HG03457 (cell line): ENCODE data around the gene ANGPTL2.

Experiments used
- ATAC-seq: cut with Tn5 transposase; IDR thresholded peaks from one replicate; pipeline ENCODE4 v1.9.1; 2021; ENCODE audit warnings: moderate number of reproducible peaks; ENCODE audit not compliant: unreplicated experiment

Gene ANGPTL2

GRCh38 chr9:127121628-127122175 lies 733 bp downstream of the ANGPTL2 start:
- ATAC-seq = no peak

- ATAC-seq = no peak
These were observed 3.1 kb downstream of the ANGPTL2 start for GRCh38 chr9:127119320-127119709.

DNA sequence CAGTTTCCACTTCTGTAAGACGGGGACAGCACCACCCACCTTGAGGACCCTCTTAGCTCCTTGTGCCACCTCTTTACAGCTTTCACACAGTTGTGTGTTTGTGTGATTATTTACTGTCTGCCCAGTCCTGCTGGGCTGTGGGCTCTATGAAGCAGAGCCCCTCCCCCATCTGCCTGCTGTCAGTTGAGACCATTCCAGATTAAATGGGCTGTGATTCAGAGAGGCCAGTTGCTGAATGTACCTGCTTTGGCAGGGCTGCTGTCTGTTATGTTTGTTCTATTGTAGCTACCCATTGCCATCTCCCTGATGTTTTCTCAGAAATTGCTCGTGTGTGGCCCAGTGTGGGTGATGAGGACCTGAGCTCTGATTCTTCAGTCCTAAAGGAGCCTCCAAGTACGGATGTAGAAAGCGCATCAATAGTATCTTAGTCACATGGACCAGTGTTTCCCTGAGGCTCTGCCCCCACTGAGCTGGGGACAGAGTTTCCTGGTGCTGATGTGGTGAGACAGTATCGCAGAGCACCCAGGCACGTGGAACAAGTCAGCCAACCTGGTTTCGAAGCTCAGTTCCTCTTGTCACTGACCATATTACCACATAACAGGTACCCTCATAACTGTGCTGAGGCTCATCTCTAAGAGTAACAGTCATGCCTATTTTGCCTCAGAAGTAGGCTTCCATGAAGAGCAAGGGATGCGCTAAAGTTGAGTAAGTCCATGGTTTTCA lies 3.7 kb downstream of the ANGPTL2 start:
- no peak for ATAC-seq

GRCh38 chr9:127117801-127118200 lies 4.6 kb downstream of the ANGPTL2 start:
- ATAC-seq = no peak

DNA sequence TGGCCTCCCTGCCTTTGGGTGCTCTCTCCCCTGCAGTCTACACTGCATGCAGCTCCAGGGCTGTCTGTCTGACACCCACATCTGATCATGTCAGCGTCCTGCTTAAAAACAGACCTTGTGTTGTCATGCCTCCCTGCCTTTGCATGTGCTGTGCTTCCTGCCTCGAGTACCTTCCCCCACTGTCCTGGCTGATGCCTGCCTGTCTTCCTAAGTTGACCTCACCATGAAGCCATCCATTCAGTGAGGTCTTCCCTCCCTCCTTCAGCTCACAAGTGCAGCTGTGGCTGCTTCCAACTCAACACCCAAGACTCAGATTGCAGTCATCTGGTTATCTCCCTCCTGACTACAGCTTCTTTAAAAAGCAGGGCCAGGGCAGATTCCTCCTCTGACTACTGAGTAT lies 5.5 kb downstream of the ANGPTL2 start:
- ATAC-seq = no peak

GRCh38 chr9:127116088-127116726 lies 6.2 kb downstream of the ANGPTL2 start:
- ATAC-seq = no peak

DNA sequence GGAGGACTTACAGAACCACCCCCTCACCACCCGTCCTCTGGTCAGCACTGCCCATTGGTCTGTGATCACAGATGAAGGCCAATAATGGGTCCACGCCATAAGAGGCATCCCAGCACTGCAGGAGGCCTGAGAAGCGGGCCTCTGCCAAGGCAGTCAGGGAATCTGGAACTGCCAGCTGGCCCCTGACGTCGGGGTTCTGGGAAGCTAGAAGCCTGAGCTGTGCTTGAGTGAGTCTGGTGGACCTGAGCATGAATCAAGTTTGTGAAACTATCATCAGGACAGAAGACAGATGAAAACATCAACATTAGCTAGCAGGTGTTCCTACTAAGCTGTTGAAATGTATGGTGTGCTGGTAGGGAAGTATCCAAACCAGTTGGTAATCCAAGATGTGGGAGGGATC lies 7.8 kb downstream of the ANGPTL2 start:
- ATAC-seq = no peak

DNA sequence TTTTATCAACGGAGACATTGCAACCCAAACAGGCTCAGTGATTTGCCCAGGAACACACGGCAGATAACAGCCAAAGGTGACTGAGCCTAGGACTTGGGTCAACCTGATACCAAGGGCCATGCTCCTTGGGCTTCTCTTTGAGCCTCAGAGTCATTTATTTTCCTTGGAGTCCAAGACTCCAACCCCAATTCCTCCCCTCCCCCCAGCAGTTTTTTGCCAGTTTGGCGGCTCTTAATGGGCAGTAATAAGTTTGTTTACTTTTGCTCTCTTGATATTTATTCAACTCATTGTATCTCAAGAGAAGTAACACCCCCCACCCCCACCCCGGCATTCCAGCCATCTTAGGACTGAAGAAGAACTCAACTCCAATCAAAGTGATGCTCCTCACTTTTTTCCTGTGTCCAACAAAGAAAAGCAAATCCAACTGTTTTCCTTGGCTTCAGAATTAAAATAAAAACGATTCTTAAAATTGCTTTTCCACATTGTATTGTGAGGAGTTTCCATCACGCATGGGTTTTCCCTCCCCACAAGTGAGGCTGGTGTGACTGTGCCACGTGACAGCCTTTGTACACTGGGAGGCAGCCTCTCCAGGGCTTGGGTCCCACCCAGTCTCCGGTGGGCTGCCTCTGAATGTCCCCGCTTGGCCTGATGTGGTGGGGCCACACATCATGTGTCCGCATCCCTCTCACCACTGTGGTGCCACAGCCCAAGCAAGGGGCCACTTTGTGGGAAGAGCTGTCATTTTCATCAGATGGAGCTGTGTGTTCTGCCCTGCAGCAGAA lies 9.1 kb downstream of the ANGPTL2 start:
- ATAC-seq = no peak

- no peak for ATAC-seq
These were observed 9.7 kb downstream of the ANGPTL2 start for GRCh38 chr9:127112735-127113161.

DNA sequence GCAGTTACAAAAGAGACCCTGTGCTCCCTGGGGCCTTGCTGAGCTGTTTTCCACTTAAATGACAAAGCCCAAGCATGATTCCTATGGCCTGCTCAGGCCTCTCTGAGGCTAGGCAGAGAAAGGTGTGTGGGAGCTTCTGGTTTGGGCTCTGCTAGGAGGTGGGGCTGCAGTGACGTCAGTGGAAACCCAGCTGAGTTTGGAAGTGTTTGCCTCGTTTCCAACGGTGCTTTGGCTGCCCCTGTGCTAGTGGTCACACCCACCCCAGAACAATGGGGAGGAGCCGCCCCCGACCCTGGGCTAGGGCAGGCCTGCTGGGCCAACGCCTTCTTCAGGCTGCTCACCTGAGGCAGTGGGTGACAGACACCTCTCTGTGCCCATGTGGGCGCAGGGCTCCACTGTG lies 10.4 kb downstream of the ANGPTL2 start:
- no peak for ATAC-seq

- ATAC-seq = no peak
These were observed 13.2 kb downstream of the ANGPTL2 start for GRCh38 chr9:127109212-127109711.

GRCh38 chr9:127107929-127108876 lies 14.2 kb downstream of the ANGPTL2 start:
- ATAC-seq = no peak

DNA sequence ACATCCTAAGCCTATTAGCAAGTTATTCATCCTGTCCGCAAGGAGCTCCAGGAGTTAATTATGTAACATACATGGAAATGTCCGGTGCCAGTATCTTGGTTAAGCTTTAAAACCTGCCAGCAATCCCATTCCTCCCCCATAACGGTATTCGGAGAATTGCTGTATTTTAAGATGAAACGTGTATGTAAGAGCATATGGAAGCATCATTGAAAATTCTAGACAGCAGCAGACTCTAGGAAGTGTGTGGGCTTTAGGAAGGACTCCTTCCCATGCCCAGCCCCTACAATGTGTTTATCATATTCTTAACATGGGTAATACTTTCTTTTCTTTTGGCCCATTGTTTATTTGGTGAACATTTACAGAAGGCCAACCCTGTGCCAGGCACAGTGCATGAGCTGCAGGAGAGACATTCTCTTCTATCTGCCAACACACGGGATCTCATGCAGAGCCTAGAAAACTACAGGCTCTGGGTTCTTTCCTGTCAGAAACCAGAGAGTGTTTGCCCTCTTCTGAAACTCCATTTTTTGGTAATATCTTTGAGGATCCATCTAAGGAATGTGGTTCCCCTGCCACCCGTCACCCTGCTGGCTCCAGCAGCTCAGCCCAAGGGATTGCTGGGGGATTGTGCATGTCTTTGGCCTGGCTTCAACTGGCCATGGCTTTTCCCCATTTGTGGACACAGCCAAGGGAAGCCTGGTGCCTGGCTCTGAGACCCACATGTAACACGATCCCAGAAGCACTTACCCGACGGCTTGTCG lies 15.1 kb downstream of the ANGPTL2 start:
- ATAC-seq = no peak

DNA sequence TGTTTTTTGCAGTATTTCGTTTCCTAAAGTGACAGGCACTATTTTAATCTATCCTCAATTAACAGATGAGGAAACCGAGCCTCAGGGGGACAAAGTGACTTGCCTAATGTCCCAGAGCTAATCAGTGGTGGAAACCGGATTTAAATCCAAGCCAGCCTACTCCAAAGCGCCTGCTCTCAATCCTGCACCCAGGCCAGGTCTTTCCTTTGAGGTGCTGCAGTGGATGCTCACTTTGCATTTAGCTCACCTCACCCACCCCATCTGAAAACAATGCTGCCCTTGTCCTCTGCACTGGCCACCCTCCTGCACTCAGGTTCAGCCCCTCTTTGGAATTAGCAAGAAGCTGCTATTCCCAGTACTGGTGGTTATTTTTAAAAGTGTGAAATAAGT lies 16.0 kb downstream of the ANGPTL2 start:
- ATAC-seq = no peak

- no peak for ATAC-seq
These were observed 16.5 kb downstream of the ANGPTL2 start for GRCh38 chr9:127105805-127106465.

GRCh38 chr9:127104581-127105311 lies 17.7 kb downstream of the ANGPTL2 start:
- no peak for ATAC-seq

DNA sequence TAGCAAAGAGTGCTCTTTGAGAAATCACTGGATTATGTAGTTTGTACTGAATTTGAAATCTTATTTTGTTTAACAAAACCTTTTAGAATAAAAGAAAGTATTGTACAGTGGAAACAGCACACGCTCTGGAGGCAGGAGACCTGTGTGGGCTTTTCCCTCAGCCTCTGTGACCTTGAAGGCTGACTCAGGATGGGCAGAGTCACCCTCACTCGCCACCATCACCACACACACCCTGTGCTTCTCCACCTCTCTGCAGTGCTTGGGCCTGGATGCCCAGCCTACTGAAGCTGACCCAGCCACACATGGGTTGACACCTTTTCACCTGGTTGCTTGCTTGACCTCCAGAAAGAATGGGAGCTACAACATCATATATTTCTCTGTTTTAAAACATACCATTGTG lies 19.6 kb downstream of the ANGPTL2 start:
- no peak for ATAC-seq

- no peak for ATAC-seq
These were observed 20.3 kb downstream of the ANGPTL2 start for GRCh38 chr9:127102176-127102575.
